Ascending aorta (tissue), 2 donors: ENCODE results near the gene ABHD10. TPM values are rescaled to one million over a fixed set of nuclear protein-coding genes. Genes with fewer than 3 reads are reported as not detected.

Experiments
- DNase-seq, 2 donors: peaks; one replicate each; pipeline ENCODE4 v3.0.0-alpha.2; 2019; ENCODE audit warnings: low spot score in 2 of 2
- H3K27ac ChIP-seq, 2 donors: fragments of 200-600 bp; sonication (generic); one replicate each; pipeline ENCODE4 v1.5.1; 2016 to 2017; ENCODE audit warnings: mild to moderate bottlenecking in 1 of 2
- H3K27me3 ChIP-seq: fragments of 200-600 bp; sonication (generic); one replicate; pipeline ENCODE4 v1.5.1; 2017
- H3K36me3 ChIP-seq, 2 donors: fragments of 200-600 bp; sonication (generic); one replicate each; pipeline ENCODE4 v1.5.1; 2016
- H3K4me1 ChIP-seq, 2 donors: fragments of 200-600 bp; sonication (generic); one replicate each; pipeline ENCODE4 v1.5.1; 2016 to 2017; ENCODE audit warnings: mild to moderate bottlenecking in 1 of 2
- H3K4me3 ChIP-seq, 2 donors: fragments of 200-600 bp; sonication (generic); one replicate each; pipeline ENCODE4 v1.5.1; 2016 to 2017; ENCODE audit warnings: mild to moderate bottlenecking in 1 of 2
- H3K9me3 ChIP-seq, 2 donors: fragments of 200-600 bp; sonication (generic); one replicate each; pipeline ENCODE4 v1.5.1; 2016
- intact Hi-C: fragments of 100-400 bp; cut with DNase I; formaldehyde crosslinking; loops from one replicate; pipeline ENCODE4 v1.15.1; 2023
- total RNA-seq: library from RNA; depleted of rRNA; stranded (reverse); fragments of >200 nt; gene quantifications from one replicate; pipeline ENCODE4 v1.1.0, GENCODE V29; 2016
- TF ChIP-seq, protein P1 (sequence below), 3 experiments: fragments of 200-600 bp in 2 of 3; fragments of 450-650 bp in 1 of 3; sonication (generic) in 2 of 3; IDR thresholded peaks; one replicate each; pipeline ENCODE4 v1.5.1; 2016 to 2019; ENCODE audit warnings: antibody characterized with exemption in 3 of 3, mild to moderate bottlenecking in 1 of 3, moderate library complexity in 1 of 3

The ABHD10 gene
- total RNA-seq, 1 donor from 2014 or later = 18.6 TPM

DNA sequence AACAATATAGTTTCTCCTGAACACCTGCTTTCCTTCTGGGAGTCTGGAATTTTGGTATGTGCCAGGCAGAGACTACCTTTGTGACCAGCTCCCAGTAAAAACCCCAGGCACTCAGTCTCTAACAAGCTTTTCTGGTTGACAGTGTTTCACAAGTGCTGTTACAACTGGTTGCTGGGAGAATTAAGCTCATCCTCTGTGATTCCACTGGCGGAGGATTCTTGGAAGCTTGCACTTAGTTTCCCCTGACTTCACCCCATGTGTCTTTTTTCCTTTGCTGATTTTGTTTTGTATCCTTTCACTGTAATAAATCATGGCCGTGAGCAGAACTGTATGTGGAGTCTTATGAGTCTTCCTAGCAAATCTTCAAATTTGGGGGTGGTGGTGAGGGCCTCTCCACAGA is 14.2 kb downstream of the ABHD10 start:
- peaks cover 11 to 27% of the 10 kb centered on the region in 2 donors for H3K36me3 ChIP-seq
- intact Hi-C loops = no loop called here
- no peaks in the 10 kb centered on the region for H3K9me3 ChIP-seq
- H3K4me3 ChIP-seq = no peak overlapping the region
- H3K27me3 ChIP-seq = no peaks in the 10 kb centered on the region
- TF ChIP-seq, protein P1, sequence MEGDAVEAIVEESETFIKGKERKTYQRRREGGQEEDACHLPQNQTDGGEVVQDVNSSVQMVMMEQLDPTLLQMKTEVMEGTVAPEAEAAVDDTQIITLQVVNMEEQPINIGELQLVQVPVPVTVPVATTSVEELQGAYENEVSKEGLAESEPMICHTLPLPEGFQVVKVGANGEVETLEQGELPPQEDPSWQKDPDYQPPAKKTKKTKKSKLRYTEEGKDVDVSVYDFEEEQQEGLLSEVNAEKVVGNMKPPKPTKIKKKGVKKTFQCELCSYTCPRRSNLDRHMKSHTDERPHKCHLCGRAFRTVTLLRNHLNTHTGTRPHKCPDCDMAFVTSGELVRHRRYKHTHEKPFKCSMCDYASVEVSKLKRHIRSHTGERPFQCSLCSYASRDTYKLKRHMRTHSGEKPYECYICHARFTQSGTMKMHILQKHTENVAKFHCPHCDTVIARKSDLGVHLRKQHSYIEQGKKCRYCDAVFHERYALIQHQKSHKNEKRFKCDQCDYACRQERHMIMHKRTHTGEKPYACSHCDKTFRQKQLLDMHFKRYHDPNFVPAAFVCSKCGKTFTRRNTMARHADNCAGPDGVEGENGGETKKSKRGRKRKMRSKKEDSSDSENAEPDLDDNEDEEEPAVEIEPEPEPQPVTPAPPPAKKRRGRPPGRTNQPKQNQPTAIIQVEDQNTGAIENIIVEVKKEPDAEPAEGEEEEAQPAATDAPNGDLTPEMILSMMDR (IDR thresholded peaks at IDR 0.05) = no peak
- no peaks in the 10 kb centered on the region for H3K4me1 ChIP-seq
- DNase-seq = no peak
- no peak overlapping the region for H3K27ac ChIP-seq

DNA sequence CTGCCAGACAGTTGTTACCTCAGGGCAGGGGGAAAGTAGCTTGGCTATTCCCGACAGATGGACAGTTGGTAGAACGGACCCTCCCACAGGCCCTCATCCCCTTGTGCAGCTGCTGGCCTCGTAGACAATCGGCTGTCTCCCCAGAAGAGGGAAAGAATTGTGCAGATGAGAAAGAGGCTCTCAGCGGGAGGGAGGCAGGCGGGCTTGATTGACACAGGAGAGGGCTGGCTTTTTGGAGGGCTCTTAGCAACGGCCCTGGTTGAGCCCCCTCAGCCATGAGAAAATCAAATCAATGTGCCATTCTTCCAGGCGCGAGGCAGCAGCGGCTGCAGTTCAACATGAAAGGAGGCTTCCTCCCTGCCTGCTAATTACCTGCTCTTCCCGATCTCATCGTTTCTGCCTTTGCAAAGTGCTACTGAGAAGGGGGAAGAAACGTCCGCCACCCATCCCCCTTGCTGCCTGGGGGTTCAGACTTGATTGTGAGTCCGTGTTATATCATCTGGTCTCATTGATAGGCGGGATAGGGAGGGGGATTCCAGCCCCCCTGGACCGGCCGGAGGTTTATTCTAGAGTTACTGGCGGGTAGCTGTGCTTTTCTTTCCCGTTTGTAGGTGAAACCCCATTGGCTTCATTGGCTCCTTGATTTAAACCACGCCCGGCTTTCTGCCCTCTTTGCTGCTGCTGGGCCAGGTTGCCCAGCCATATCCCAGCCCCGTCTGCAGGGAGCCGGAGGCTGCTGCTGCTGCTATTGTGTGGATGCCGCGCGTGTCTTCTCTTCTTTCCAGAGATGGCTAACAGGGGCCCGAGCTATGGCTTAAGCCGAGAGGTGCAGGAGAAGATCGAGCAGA is 20.0 kb downstream of the ABHD10 start, which contains the start of gene TAGLN3:
TAGLN3 (plus strand) TSS at position 287 of the 848 bp plus-strand sequence; CDS start at position 788, 501 bp downstream.
- H3K9me3 ChIP-seq = no peaks in the 10 kb centered on the region
- TF ChIP-seq, protein P1 (IDR thresholded peaks at IDR 0.05) = no peak
- H3K4me3 ChIP-seq = peak within 1 kb of the TSS; percentile 24 to 55
- H3K27me3 ChIP-seq = no peaks in the 10 kb centered on the region
- intact Hi-C loops = no loop called here
- peaks cover 0 to 5% of the 10 kb centered on the region in 2 donors for H3K4me1 ChIP-seq
- DNase-seq = no peak
- H3K36me3 ChIP-seq = no peaks in the 10 kb centered on the region
- H3K27ac ChIP-seq = no peak within 1 kb of the TSS

DNA sequence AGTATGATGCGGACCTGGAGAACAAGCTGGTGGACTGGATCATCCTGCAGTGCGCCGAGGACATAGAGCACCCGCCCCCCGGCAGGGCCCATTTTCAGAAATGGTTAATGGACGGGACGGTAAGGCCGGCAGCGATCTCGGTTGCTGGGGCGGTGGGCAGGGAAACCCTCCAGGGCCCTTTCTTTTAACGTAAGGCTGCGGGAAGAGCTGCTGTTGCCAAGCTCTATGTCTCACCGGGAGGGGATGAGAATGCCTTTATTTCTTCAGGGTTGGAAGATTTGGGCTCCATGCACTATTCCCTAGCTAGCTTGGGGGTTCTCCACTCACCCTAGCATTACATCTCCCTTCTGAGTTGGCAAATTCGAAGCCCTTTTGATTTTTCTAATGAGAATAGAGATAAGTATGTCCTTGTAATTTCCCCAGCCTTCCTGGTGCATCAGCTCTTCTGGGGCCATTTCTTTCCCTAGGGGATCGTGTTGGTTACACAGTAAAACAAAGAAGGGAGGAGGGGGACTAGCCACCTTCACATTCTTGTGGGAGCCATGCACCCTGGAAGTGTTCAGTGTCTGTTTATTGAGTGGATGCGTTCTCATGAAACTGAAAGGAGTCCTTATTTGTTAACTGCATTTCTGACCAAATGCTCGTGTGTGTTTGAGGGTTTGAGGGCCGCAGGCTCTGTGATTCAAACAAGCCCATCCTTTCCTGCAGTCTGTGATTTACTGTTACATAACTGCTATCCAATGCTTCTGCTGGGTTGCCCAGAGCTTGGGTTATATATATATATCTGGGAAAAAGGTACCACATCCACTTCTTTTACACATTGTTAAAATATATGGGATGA is 20.9 kb downstream of the ABHD10 start:
- DNase-seq = no peak
- Histone ChIP-seq H3K27ac (no peak overlapping the region), H3K4me1 (peaks cover 0 to 5% of the 10 kb centered on the region in 2 donors), H3K27me3 (no peaks in the 10 kb centered on the region), H3K4me3 (peak overlapping the region; percentile 24 to 55), H3K36me3 (no peaks in the 10 kb centered on the region), H3K9me3 (no peaks in the 10 kb centered on the region)
- intact Hi-C loops = no loop called here
- TF ChIP-seq, protein P1 (IDR thresholded peaks at IDR 0.05) = no peak

DNA sequence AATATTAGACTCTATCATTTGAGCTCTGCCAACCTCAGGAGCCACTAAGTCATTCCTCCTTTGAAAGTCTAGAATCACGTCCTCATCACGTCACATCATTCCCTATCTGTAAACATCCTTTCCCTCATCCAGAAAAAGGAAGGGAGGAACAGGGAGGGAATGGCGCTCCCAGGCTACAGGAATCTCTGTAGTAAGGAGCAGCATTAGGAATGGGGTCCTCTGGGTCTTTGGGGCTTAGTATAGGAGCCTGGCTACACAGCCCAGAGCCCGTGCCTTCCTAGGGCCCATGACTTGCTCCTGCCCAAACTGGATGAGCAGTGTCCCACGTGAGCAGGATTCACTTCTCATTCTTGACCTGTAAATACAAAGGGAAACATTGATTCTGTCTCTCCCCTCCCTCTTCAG is 21.5 kb downstream of the ABHD10 start:
- Histone ChIP-seq H3K4me3 (no peak overlapping the region), H3K4me1 (peaks cover 0 to 5% of the 10 kb centered on the region in 2 donors), H3K9me3 (no peaks in the 10 kb centered on the region), H3K27me3 (no peaks in the 10 kb centered on the region), H3K27ac (no peak overlapping the region), H3K36me3 (no peaks in the 10 kb centered on the region)
- TF ChIP-seq, protein P1 (IDR thresholded peaks at IDR 0.05) = no peak
- intact Hi-C loops = no loop called here
- DNase-seq = no peak

DNA sequence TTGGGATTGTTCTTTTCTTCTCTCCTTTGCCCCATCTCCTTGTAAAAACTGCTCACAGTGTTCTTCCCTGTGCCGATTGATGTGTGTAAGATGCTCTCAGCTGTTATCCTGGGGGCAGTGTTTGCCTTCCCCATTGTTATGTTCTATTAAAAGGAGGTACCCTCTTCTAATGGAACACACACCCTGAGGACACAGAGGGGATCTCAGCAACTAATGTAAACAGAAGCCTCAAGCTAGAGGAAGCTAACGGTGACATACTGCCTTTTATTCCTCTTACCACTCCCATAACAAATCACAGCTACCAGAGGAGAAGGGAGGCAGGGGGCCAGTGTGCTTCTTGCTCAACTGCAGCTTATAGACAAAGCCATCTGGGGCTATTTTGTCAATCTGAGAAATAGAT is 22.1 kb downstream of the ABHD10 start:
- intact Hi-C loops = no loop called here
- H3K36me3 ChIP-seq = no peaks in the 10 kb centered on the region
- H3K9me3 ChIP-seq = no peaks in the 10 kb centered on the region
- no peak for DNase-seq
- no peak overlapping the region for H3K27ac ChIP-seq
- no peaks in the 10 kb centered on the region for H3K27me3 ChIP-seq
- TF ChIP-seq, protein P1 (IDR thresholded peaks at IDR 0.05) = no peak
- peaks cover 0 to 5% of the 10 kb centered on the region in 2 donors for H3K4me1 ChIP-seq
- H3K4me3 ChIP-seq = no peak overlapping the region
